Smooth muscle cell (in vitro differentiated cells): ENCODE measurements around the gene SLFN5. TPM values are rescaled to one million over a fixed set of nuclear protein-coding genes. Genes with fewer than 3 reads are reported as not detected.

Source experiments
- DNase-seq: peaks from one replicate; lab custom pipeline; 2025; ENCODE audit not compliant: unreplicated experiment; lab: John Stamatoyannopoulos, UW
- H2AFZ ChIP-seq: fragments of 200-600 bp; sonication (generic); 2 replicates; pipeline ENCODE4 v1.6.0; 2016; ENCODE audit warnings: antibody characterized with exemption, low read depth, mild to moderate bottlenecking
- H3F3A ChIP-seq: fragments of 200-600 bp; sonication (generic); 2 replicates; pipeline ENCODE4 v1.6.0; 2017; ENCODE audit warnings: antibody characterized with exemption, low read depth
- H3K27ac ChIP-seq: fragments of 200-600 bp; sonication (generic); 2 replicates; pipeline ENCODE4 v1.5.1; 2016; ENCODE audit warnings: low read depth, mild to moderate bottlenecking
- H3K27me3 ChIP-seq: fragments of 200-600 bp; sonication (generic); 2 replicates; pipeline ENCODE4 v1.6.1; 2016; ENCODE audit warnings: low read depth, mild to moderate bottlenecking
- H3K36me3 ChIP-seq: fragments of 200-600 bp; sonication (generic); 2 replicates; pipeline ENCODE4 v1.5.1; 2016; ENCODE audit warnings: low read depth
- H3K4me1 ChIP-seq: fragments of 200-600 bp; sonication (generic); 2 replicates; pipeline ENCODE4 v1.5.1; 2016; ENCODE audit warnings: low read depth
- H3K4me2 ChIP-seq: fragments of 200-600 bp; sonication (generic); 2 replicates; pipeline ENCODE4 v1.6.0; 2016; ENCODE audit warnings: mild to moderate bottlenecking
- H3K4me3 ChIP-seq: fragments of 200-600 bp; sonication (generic); 2 replicates; pipeline ENCODE4 v1.5.1; 2016; ENCODE audit warnings: mild to moderate bottlenecking
- H3K79me2 ChIP-seq: fragments of 200-600 bp; sonication (generic); 2 replicates; pipeline ENCODE4 v1.6.0; 2016; ENCODE audit warnings: low read depth, mild to moderate bottlenecking
- H3K9ac ChIP-seq: fragments of 200-600 bp; sonication (generic); 2 replicates; pipeline ENCODE4 v1.6.0; 2016; ENCODE audit warnings: low read depth
- H3K9me3 ChIP-seq: fragments of 200-600 bp; sonication (generic); replicated peaks from 2 replicates; pipeline ENCODE4 v1.5.1; 2016; ENCODE audit warnings: low read depth
- H4K20me1 ChIP-seq: fragments of 200-600 bp; sonication (generic); 2 replicates; pipeline ENCODE4 v1.6.0; 2016; ENCODE audit warnings: low read depth
- CTCF ChIP-seq: fragments of 200-600 bp; sonication (generic); IDR thresholded peaks from 2 replicates; pipeline ENCODE4 v1.5.1; 2017; ENCODE audit warnings: borderline replicate concordance, mild to moderate bottlenecking, antibody characterized with exemption; ENCODE audit not compliant: insufficient read depth, poor library complexity, severe bottlenecking
- WGBS: methylation state at CpG from one replicate; pipeline ENCODE4 v1.1.7; 2016; ENCODE audit warnings: low lambda C conversion rate; 5-methylcytosine and 5-hydroxymethylcytosine counted together
- polyA plus RNA-seq: library from polyadenylated mRNA; unstranded; fragments of >200 nt; fragmentation: Nextera tagmentation; extraction: Ambion mirVana; gene quantifications from 2 replicates; pipeline ENCODE4 v1.2.1, GENCODE V29; 2016
- total RNA-seq: library from RNA; depleted of rRNA; stranded (reverse); fragments of >200 nt; gene quantifications from 2 replicates; pipeline ENCODE4 v1.2.3, GENCODE V29; 2014

The SLFN5 gene
- total and polyA plus RNA-seq, 2 experiments from 2014 or later, result 8.8 to 16.0 TPM

GRCh38 chr17:35217107-35217506, 25.8 kb upstream of the SLFN5 start:
- no peak for DNase-seq
- Histone ChIP-seq H3F3A (no peaks in the 10 kb centered on the region), H3K4me2 (no peak overlapping the region), H3K79me2 (no peaks in the 10 kb centered on the region), H3K27me3 (peaks cover 19% of the 10 kb centered on the region), H3K9ac (no peak overlapping the region), H3K4me3 (no peak overlapping the region), H2AFZ (no peak overlapping the region), H3K4me1 (no peaks in the 10 kb centered on the region), H4K20me1 (no peaks in the 10 kb centered on the region), H3K27ac (no peak overlapping the region), H3K36me3 (no peaks in the 10 kb centered on the region), H3K9me3 (no peaks in the 10 kb centered on the region)
- no peak for TF ChIP-seq CTCF
- 75% methylated on average over 5 of the region's 5 CpGs for WGBS

- Histone ChIP-seq H3K9ac (no peak overlapping the region), H3K4me2 (no peak overlapping the region), H3K27ac (no peak overlapping the region), H3K4me3 (no peak overlapping the region), H3K27me3 (peaks cover 18% of the 10 kb centered on the region), H3K36me3 (no peaks in the 10 kb centered on the region), H3K4me1 (no peaks in the 10 kb centered on the region), H3F3A (no peaks in the 10 kb centered on the region), H2AFZ (no peak overlapping the region), H4K20me1 (no peaks in the 10 kb centered on the region), H3K79me2 (no peaks in the 10 kb centered on the region), H3K9me3 (no peaks in the 10 kb centered on the region)
- TF ChIP-seq CTCF, result no peak
- 85% methylated on average over 2 of the region's 2 CpGs for WGBS
- DNase-seq, result no peak
Observed at GRCh38 chr17:35218915-35219314, 24.0 kb upstream of the SLFN5 start.

GRCh38 chr17:35222452-35222851, 20.4 kb upstream of the SLFN5 start:
- H3K4me3 ChIP-seq, result no peak overlapping the region
- H3K36me3 ChIP-seq, result no peaks in the 10 kb centered on the region
- H3K27ac ChIP-seq, result no peak overlapping the region
- no peak for DNase-seq
- H3K79me2 ChIP-seq, result no peaks in the 10 kb centered on the region
- no peak overlapping the region for H3K4me2 ChIP-seq
- H3F3A ChIP-seq, result no peaks in the 10 kb centered on the region
- H3K4me1 ChIP-seq, result no peaks in the 10 kb centered on the region
- no peak overlapping the region for H3K9ac ChIP-seq
- TF ChIP-seq CTCF, result no peak
- no peaks in the 10 kb centered on the region for H4K20me1 ChIP-seq
- no peak overlapping the region for H2AFZ ChIP-seq
- no peaks in the 10 kb centered on the region for H3K9me3 ChIP-seq
- H3K27me3 ChIP-seq, result no peaks in the 10 kb centered on the region
- WGBS, result 94% methylated on average over 2 of the region's 2 CpGs

GRCh38 chr17:35224436-35224835, 18.4 kb upstream of the SLFN5 start:
- Histone ChIP-seq H3K4me3 (no peak overlapping the region), H3K27ac (no peak overlapping the region), H3K9ac (no peak overlapping the region)

More at GRCh38 chr17:35224436-35224835, 18.4 kb upstream of the SLFN5 start:
- no peaks in the 10 kb centered on the region for H3K36me3 ChIP-seq
- WGBS, result 58% methylated on average over 1 of the region's 1 CpG
- no peaks in the 10 kb centered on the region for H4K20me1 ChIP-seq
- DNase-seq, result no peak
- TF ChIP-seq CTCF, result no peak
- no peaks in the 10 kb centered on the region for H3F3A ChIP-seq
- no peaks in the 10 kb centered on the region for H3K4me1 ChIP-seq
- no peak overlapping the region for H2AFZ ChIP-seq
- no peaks in the 10 kb centered on the region for H3K9me3 ChIP-seq
- H3K27me3 ChIP-seq, result no peaks in the 10 kb centered on the region
- H3K4me2 ChIP-seq, result no peak overlapping the region
- H3K79me2 ChIP-seq, result no peaks in the 10 kb centered on the region
